HFF-Myc (cell line): ENCODE results near the gene LATS1.

Experiments
- DNase-seq: peaks from one replicate; pipeline ENCODE4 v3.0.0-alpha.2; 2011; ENCODE audit warnings: low read depth; ENCODE audit errors: extremely low read depth
- H3K4me3 ChIP-seq: replicated peaks from 2 replicates; pipeline ENCODE4 v1.5.1; 2011; ENCODE audit warnings: low read depth, mild to moderate bottlenecking, control low read depth, low read length
- CTCF ChIP-seq: IDR thresholded peaks from 2 replicates; pipeline ENCODE4 v1.5.1; 2012; ENCODE audit warnings: mild to moderate bottlenecking, low read depth, low read length, control low read depth; ENCODE audit errors: missing control alignments

LATS1 gene

DNA sequence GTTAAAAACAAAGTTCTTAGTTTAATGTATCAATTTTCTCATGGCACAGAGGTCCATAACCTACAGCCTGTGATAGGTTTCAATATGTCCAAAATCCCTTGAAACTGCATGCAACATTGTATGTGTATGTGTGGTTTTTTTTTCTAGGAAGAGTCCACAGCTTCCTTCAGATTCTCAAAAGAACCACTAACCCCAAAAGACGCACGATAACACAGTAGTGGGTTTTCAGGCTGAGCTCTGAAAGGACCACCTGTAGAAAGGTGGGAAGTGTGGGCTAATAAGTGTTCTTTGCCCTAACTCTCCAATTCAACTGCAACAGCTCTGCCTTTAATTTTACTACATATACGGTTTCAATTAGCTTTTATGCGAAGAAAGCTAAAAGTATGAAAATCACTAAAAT is 57.9 kb downstream of the LATS1 start:
- H3K4me3 ChIP-seq, result no peak overlapping the region
- no peak for DNase-seq
- TF ChIP-seq CTCF, result no peak

GRCh38 chr6:149657441-149657840 is 60.5 kb downstream of the LATS1 start:
- no peak for DNase-seq
- no peak overlapping the region for H3K4me3 ChIP-seq
- TF ChIP-seq CTCF, result no peak

DNA sequence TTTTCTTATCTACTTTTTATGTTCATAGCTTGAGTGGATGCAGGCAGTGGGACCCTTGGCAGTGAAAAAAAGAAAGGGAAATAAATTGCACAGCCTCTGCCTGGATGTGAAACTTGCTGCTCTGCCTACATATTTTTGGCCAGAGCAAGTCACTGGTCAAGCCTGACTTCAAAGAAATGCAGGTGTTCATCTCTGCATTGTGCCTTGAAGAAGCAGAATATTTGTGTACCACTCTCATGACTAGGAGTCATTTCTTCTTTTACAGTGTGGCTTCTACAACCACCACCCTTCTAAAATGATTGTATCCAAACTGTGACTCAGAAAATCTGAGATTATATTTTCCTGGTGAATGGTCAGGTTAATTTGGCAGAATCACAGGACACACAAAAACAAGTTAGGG is 66.8 kb downstream of the LATS1 start:
- TF ChIP-seq CTCF, result no peak
- no peak overlapping the region for H3K4me3 ChIP-seq
- no peak for DNase-seq

GRCh38 chr6:149648148-149649145 is 69.5 kb downstream of the LATS1 start, which contains the start of gene KATNA1:
Gene KATNA1 (minus strand): TSS chr6:149648714. CDS start chr6:149638547, 10,167 bp downstream.
- peak within 1 kb of the TSS; percentile 94 for H3K4me3 ChIP-seq
- TF ChIP-seq CTCF, result no peak
- DNase-seq, result peak; percentile 39

DNA sequence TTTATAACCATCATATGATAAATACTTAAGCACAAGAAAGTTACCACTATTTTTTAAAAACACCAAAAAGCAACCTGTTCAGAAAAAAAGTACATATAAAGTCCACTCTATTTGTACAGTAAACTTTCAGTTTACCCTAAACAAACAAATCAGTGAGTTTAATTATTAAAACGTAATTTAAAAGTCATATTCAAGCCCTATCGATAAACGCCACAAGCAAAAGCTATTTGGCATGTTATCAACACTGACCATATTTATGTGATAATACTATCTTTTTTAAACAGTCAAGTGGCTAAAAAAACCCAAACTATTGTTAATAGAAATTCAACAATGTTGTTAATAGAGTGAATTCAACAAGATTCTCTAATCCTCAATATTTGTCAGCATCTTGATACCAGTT is 71.3 kb downstream of the LATS1 start:
- no peak for DNase-seq
- TF ChIP-seq CTCF, result no peak
- peak overlapping the region; percentile 94 for H3K4me3 ChIP-seq

GRCh38 chr6:149642829-149643580 is 74.9 kb downstream of the LATS1 start:
- no peak for TF ChIP-seq CTCF
- no peak for DNase-seq
- H3K4me3 ChIP-seq, result no peak overlapping the region
